Measurements from ENCODE around the gene POLE2.
"Not testable (repeated sequence)": the region's sequence is repeated elsewhere in the genome, so short reads cannot be mapped to it uniquely, and the experiment has no call there.

Gene POLE2

DNA sequence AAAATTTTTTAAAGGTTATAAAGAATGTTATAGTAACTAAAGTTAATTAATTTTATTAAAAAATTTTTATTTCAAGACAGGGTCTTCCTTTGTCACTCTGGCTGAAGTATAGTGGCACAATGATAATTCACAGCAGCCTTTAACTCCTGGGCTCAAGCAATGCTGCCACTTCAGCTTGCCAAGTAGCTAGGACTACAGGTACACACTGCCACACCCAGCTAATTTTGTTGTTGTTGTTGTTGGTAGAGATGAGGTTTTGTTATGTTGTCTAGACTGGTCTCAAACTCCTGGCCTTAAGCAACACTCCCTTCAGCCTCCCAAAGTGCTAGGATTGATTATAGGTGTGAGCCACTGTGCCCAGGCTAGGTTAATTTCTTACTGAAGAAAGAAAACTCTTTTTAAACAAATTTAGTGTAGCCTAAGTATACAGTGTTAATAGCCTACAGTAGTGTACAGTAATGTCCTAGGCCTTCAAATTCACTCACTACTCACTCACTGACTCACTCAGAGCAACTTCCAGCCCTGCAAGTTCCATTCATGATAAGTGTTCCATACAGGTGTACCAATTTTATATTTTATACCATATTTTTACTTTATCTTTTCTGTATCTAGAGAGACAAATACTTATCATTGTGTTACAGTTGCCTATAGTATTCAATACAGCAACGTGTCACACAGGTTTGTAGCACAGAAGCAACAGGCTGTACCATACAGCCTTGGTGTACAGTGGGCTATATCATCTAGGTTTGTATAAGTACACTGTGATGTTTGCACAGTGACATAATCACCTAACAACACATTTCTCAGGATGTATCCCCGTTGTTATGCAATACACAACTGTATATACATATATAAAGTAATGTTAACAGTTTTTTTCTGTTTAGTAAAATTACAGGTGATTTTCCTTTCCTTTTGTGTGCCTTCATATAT lies 28.2 kb downstream of the POLE2 start:
- DNase-seq (ENCODE audit: low spot score), result no peak

DNA sequence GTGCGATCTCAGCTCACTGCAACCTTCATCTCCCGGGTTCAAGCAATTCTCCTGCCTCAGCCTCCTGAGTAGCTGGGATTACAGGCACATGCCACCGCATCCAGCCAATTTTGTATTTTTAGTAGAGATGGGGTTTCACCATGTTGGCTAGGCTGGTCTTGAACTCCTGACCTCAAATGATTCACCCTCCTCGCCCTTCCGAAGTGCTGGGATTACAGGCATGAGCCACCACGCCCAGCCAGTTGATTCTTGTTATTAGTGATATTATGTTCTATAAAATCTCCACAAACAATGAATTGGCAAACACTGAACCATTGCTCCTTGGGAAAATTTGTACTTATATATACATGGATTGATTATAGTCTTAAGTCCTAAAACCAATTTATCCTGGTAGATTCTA lies 30.5 kb downstream of the POLE2 start:
- DNase-seq (ENCODE audit: low spot score), result not testable (repeated sequence)

DNA sequence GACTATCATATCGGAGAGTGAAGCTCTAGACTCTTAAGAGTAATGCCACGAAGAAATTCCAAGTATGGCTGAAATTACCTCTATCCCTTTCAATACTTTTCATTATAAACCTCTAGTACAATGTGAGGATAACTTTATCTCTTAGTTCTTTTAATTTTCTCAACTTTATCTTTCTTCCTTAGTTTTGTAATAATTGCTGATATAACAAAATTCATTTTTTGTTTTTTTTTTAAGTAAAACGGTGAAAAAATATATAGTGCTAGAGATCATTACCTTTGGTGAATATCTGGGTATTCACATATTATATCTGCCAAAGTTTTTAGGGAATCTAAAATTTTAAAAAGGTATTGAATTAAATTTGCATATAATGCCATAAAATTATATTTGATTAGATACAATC lies 33.5 kb downstream of the POLE2 start:
- DNase-seq (ENCODE audit: low spot score), result no peak

DNA sequence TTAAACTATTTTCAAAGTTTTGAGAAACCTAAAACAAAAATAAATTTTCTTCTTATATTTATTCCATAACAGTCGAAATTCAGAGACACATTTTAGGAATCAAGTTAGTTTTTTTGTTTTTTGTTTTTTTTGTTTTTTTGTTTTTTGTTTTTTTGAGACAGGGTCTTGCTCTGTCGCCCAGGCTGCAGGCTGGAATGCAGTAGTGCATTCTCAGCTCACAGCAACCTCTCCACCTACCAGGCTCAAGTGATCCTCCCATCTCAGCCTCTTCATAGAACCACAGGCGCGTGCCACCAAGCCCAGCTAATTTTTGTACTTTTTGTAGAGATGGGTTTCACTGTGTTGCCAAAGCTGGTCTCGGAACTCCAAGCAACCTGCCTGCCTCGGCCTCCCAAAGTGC lies 34.5 kb downstream of the POLE2 start:
- no peak for DNase-seq (ENCODE audit: low spot score)

DNA sequence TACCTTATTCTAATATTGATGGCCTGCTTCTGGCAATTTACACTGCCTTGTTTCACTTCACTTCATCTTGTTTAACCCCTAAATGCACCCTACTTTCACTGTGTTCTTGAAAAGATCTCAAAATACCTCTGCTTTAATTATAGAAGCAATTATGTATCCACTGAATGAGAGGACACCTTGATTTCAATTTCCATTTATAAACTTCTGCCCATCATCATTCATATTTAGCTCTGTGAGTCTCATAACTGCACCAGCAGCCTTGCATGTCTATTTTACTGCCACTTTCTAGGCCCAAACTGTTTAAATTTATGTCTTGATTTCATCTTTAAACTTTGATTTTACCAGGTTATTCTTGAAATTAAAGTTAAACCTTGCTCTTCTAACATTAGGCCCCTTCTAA lies 45.9 kb downstream of the POLE2 start:
- no peak for DNase-seq (ENCODE audit: low spot score)

DNA sequence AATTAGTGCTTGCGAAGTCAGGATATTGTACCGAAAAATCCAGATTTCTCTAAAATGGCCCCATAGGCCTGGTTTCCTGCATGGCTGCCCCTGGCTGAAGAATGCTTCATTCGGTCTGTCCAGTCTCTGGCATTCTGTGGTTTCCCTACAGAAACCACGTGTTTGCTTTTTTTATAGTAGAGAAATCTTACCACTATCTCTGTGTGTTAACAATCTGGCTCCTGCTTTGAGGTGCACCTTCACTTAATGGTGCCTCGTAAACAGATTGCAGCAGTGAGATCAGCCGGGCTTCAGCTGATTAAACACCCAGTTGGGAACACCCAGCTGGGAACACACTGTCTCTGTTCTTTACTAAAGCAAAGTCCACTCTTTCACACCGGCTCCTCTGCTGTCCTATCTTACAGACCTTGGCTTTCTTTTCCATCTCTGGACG lies 46.3 kb downstream of the POLE2 start:
- peak; percentile 12 for DNase-seq (ENCODE audit: low spot score)

DNA sequence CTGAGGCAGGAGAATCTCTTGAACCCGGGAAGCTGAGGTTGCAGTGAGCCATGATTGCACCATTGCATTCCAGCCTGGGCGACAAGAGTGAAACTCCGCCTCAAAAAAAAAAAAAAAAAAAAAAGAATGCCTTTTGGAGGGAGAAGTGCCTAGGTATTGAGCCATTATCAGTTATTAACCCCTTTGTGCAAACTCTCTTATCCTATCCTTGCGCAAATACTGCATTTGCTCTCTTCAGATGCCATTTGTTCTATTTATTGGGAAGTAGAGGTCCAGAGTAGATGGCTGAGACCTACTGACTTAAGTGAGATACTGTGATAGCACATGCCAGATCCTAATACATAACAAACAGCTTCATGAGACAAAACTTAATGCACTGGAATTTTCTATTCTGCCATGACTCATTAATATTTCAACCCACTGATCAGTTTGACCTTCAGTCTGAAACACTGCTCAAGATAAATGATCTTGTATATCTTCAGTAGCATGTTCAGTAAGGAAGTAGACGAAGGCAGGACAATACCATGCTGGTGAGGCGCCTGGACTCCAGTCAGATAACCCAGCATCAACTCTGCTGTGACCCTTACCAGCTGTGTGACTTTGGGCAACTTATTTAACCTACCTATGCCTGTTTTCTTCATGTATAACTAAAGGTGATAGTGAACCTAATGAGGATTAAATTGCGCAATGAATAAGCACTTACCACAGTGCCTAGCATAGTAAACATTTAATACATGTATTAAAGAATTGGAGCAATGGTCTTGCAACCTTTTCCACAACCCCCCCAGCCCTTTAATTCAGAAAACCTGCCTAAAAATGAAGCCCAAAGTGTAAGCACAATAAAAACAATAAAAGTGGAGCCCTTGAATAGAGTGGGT lies 47.2 kb downstream of the POLE2 start:
- DNase-seq (ENCODE audit: low spot score), result no peak

DNA sequence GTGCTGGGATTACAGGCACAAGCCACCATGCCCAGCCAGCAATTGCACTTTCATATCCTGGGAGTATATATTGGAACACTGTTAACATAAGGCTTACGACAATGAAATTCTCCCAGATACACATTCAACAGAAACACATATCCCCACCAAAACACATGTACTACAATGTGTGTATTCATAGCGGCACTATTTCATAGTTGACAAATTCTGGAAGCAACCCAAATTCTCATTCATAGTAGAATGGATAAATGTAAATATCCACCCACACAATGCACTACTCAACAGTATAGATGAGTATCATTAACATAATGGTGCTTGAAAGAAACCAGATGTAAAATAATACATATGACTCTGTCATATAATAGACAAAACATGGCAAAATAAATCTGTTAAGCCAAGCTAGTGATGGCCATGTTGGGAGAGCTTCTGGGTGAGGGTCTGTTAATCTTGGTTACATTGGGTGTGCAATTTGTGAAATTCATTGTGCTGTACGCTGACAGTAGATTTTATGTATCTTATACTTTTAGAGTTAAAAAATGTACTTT lies 50.4 kb downstream of the POLE2 start:
- no peak for DNase-seq (ENCODE audit: low spot score)

DNA sequence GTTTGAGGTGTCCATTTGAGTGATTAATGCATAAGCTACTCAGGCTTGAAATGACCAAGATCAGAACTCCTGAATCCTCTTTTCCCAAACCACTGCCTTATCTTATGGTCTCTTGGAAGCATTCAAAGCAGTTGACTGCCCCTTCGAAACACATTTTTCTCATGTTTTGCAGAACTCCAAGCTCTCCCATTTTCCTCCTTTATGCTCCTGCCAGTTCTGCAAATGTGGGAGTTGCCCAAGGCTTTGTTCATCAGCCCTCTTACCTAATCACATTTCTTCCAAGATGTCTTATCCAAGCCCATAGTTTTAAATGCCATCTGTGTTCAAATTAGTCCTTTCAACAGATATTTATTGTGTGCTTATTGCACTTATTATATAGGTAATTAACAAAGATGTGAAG lies 51.1 kb downstream of the POLE2 start:
- DNase-seq (ENCODE audit: low spot score), result no peak

DNA sequence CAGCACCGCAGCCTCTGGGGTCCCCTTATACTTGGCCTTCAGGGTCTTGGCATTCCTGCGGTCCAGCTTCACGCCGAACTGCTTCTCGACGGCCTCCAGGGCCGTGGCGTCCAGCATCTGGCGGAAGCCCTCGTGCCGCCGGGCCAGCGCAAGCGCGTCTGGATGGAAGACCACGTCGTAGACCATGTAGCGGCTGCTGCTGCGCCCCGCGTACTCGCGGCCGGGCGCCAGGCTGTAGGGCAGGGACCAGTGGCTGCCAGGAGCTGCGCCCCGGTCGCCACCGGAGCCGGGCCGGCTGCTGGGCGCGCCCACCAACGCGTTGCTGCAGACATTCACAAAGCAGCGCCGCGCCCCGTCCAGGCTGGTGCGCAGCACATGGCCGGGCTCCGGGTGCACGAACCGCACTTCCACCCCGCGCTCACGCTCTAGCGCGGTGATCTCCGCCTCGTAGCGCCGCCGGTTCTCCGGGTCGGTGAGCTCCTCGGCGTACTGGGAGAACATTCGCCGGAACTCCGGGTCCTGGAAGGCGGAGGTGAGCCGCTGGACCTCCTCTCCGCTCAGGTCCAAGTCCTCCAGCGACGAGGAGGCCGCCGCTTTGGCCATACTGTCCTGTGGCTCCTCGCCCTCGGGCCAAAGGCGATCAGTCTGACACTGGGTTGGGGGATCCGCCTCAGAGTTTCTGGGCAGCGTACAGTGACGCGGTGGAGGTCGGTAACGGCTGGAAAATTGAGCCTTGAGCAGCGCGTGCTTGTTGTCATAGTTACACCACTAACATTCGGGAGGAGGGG lies 53.3 kb downstream of the POLE2 start, which contains the start of gene DNAAF2:
Gene DNAAF2, minus strand, starts transcription at position 698 of the 788 bp plus-strand sequence. Its CDS starts 95 bp downstream, at position 603.
- no peak for DNase-seq (ENCODE audit: low spot score)

DNA sequence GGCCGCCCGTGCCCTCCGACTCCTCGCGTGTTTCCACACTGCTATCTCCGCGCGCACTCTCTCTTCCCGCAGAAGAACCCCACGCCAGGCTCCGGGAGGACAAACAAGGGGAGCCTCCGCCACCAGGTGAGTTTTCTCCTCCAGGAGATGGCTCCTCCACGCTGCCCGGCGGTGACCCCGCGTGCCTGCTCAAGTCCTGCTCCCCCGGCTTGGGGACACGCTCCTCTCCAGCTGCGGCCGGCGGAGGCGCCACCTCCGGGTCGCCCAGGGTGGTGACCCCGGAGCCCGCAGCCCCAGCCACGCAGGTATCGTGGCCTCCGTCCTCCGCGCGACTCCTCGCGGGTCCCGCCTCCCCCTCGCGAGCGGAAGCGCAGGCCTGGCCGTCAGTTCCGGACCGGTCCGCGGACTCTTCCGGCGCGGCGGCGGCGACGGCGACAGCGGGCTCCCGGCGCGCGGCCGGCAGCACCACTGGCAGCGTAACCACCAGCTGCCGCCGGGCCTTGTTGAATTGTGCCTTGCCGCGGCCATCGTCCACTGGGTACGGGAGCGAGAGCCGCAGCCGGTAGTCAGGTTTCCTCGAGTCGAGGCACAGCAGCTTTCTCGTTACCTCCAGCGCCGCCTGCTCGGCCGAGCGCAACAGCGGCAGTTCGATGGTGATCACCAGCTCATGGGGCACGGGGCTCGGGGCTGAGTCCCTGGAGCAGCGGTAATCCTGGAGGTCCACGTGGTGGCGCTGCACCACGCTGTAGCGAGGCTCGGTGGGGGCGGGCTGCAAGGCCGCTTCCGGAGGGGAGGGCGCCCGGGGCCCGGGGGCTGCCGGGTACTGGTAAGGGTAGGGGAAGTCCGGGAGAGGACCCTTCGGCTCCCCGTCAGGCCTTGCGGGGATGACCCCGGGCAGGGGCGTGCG lies 54.1 kb downstream of the POLE2 start:
- DNase-seq (ENCODE audit: low spot score), result peak; percentile 94

DNA sequence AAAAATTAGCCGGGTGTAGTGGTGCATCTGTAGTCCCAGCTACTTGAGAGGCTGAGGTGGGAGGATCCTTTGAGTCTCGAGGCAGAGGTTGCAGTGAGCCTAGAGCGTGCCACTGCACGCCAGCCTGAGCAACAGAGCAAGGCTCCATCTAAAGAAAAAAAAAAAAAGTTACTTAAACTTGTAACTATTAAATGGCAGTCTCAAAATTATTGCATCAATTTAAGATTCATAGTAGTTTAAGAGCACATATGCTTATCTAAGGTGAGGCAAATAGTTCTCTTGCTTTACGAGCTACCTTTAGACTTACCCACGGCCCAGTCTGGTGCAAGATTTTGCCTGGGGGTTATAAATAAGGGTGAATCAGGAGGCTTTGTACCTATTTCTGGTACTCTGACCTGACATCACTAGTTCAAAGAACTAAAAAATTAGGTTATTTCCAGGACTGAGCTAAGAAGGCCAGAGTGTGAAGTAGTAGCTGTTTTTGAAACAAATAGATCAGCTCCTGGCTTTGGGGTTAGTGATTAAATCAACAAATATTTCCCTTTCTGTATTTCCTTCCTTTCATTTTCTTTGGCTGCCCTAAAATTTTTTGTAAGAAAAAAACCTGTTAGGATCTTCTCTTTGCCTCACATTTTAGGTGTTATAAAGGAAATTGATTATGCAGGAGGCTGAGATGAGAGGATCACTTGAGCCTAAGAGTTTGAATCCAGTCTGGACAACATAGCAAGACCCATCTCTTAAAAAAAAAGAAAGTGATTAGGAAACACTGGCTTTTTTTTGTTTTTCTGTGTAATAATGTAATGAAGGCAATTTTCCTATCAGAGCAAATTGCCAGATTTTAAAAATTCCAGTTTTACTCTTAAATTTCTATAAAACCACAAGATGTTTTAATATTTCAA lies 63.8 kb downstream of the POLE2 start:
- DNase-seq (ENCODE audit: low spot score), result no peak

DNA sequence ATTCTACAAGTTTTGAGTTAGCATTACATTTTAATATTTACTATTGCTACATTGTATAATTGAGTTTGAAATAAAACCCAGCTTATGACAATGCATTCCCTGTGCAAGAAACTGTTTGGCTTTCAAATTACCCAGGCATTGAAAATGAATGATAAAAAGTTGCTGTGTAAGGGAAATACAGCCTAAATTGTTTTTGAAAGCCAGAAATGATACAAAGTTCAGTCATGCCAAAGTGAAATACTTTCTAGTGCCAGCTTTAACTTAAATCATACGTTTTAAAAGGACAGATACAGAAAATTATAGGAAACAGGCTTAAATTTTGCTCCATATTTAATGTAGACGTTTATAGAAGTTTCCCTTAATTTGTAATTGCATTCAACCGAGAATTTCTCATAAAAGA lies 64.6 kb downstream of the POLE2 start:
- no peak for DNase-seq (ENCODE audit: low spot score)

DNA sequence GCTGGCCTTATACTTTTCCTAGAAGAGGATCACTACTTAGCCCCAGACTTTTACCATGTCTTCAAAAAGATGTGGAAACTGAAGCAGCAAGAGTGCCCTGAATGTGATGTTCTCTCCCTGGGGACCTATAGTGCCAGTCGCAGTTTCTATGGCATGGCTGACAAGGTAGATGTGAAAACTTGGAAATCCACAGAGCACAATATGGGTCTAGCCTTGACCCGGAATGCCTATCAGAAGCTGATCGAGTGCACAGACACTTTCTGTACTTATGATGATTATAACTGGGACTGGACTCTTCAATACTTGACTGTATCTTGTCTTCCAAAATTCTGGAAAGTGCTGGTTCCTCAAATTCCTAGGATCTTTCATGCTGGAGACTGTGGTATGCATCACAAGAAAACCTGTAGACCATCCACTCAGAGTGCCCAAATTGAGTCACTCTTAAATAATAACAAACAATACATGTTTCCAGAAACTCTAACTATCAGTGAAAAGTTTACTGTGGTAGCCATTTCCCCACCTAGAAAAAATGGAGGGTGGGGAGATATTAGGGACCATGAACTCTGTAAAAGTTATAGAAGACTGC lies 65.9 kb downstream of the POLE2 start:
- DNase-seq (ENCODE audit: low spot score), result no peak

DNA sequence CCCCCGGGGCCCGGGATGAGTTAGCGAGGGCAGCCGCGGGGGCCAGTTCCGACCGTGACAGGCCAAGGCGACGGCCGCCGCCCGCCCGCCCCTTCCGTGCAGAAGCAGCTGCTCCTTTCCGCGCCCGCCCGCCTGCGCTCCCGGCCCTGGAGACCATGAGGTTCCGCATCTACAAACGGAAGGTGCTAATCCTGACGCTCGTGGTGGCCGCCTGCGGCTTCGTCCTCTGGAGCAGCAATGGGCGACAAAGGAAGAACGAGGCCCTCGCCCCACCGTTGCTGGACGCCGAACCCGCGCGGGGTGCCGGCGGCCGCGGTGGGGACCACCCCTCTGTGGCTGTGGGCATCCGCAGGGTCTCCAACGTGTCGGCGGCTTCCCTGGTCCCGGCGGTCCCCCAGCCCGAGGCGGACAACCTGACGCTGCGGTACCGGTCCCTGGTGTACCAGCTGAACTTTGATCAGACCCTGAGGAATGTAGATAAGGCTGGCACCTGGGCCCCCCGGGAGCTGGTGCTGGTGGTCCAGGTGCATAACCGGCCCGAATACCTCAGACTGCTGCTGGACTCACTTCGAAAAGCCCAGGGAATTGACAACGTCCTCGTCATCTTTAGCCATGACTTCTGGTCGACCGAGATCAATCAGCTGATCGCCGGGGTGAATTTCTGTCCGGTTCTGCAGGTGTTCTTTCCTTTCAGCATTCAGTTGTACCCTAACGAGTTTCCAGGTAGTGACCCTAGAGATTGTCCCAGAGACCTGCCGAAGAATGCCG lies 66.7 kb downstream of the POLE2 start:
- no peak for DNase-seq (ENCODE audit: low spot score)

DNA sequence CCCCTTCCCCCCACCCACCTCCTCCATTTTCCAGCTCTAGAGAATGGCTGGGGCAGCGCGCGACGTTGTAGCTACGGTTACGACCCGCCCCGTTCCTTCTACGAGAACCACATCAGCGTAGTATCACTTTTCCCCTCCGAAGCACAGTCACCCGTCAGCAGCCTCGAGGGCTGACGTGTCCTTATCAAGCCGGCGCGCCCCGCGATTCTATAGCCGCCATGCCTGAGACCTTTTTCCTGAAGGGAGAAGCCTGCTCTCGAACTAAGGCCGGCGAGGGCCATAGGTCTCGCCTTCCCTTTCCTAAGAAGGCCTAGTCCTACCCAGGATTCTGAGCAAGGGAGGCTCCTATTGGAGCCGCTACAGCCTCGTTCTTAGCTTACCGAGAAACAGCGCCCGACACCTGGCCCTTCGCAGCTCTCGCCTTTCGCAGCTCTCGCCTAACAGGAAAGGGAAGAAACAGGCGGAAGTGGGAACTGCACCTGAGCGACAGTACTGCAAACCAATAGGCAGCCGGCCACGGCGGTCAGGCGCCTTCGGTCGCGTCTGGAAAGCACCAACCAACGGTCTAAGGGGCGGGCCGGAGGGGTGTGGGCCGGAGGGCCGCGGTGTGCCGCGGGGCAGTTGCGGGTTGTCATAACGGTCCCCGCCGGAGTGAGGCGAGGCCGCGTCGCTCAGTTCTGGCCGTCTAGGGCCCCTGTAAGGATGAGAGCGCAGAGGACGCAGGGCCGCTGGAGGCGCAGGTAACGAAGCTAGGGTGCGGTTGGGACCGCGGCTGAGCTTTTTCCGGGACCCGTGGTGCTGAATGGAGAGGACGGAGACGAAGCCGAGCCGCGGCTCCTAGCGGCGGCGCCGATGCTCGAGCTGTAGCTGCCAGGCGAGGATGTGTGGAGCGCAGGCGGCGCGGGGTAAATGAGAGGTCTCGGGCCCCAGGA lies 67.6 kb downstream of the POLE2 start, which contains the start of the genes MGAT2 and RPL36AL:
Gene MGAT2, plus strand, starts transcription at position 618 of the 932 bp plus-strand sequence. CDS start 470 bp downstream, outside the sequence.
Gene RPL36AL, minus strand, starts transcription at position 445 of the 932 bp plus-strand sequence. CDS start 1,522 bp downstream, outside the sequence.
- DNase-seq (ENCODE audit: low spot score), result peak; percentile 98

DNA sequence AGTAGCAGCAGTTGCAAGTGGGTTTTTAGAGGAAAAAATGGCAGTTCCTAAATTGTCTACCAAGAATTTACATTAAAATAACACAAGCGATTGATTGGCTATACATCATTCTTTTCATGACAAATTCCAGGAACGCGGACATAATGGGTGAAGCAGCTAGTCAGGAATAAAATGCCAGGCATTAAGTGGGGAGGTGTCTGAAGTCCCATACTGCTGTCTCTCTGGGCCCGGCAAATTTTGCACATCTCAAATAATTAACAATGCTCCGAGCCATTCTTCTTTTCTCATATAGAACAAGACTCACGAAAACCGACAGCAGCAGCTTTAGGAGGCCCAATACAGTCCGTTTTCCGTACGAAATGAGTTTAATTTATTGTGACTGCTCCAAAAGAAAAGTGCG lies 68.3 kb downstream of the POLE2 start:
- no peak for DNase-seq (ENCODE audit: low spot score)
